ENCODE data around the gene CYP4F2.

DNA sequence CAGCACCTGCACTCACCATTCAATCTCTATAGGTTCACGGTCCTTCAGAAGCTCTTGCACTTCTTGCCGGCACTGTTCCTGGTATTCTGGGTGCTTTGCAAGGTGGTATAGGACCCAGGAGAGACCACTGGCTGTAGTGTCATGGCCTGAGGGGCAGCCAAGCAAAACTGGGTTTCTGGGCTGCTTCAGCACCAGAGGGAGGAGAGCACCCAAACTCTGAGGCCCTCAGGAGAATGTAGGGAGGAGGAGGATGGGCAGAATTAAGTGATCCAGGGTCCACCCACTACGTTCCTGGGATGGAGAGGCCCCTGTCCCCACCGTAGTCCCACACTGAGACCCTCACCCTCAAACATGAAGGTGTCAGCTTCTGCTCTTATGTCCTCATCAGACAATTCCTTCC, 24.1 kb upstream of the CYP4F2 start:
- TF ChIP-seq, protein P1, sequence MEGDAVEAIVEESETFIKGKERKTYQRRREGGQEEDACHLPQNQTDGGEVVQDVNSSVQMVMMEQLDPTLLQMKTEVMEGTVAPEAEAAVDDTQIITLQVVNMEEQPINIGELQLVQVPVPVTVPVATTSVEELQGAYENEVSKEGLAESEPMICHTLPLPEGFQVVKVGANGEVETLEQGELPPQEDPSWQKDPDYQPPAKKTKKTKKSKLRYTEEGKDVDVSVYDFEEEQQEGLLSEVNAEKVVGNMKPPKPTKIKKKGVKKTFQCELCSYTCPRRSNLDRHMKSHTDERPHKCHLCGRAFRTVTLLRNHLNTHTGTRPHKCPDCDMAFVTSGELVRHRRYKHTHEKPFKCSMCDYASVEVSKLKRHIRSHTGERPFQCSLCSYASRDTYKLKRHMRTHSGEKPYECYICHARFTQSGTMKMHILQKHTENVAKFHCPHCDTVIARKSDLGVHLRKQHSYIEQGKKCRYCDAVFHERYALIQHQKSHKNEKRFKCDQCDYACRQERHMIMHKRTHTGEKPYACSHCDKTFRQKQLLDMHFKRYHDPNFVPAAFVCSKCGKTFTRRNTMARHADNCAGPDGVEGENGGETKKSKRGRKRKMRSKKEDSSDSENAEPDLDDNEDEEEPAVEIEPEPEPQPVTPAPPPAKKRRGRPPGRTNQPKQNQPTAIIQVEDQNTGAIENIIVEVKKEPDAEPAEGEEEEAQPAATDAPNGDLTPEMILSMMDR (IDR thresholded peaks at IDR 0.05; ENCODE audit: poor library complexity, severe bottlenecking): no peak
- TF ChIP-seq RAD21 (conservative IDR thresholded peaks at IDR 0.05) (no peak), TAF1 (IDR thresholded peaks at IDR 0.05; ENCODE audit: low read depth) (no peak), EP300 (conservative IDR thresholded peaks at IDR 0.05; ENCODE audit: poor library complexity, severe bottlenecking) (no peak), POLR2AphosphoS5 (IDR thresholded peaks at IDR 0.05) (no peak), EZH2 (IDR thresholded peaks at IDR 0.05; ENCODE audit: borderline replicate concordance, insufficient read depth, low read length, poor library complexity, severe bottlenecking) (no peak), SMC3 (conservative IDR thresholded peaks at IDR 0.05; ENCODE audit: poor library complexity) (no peak)
- TF ChIP-seq, protein P2, sequence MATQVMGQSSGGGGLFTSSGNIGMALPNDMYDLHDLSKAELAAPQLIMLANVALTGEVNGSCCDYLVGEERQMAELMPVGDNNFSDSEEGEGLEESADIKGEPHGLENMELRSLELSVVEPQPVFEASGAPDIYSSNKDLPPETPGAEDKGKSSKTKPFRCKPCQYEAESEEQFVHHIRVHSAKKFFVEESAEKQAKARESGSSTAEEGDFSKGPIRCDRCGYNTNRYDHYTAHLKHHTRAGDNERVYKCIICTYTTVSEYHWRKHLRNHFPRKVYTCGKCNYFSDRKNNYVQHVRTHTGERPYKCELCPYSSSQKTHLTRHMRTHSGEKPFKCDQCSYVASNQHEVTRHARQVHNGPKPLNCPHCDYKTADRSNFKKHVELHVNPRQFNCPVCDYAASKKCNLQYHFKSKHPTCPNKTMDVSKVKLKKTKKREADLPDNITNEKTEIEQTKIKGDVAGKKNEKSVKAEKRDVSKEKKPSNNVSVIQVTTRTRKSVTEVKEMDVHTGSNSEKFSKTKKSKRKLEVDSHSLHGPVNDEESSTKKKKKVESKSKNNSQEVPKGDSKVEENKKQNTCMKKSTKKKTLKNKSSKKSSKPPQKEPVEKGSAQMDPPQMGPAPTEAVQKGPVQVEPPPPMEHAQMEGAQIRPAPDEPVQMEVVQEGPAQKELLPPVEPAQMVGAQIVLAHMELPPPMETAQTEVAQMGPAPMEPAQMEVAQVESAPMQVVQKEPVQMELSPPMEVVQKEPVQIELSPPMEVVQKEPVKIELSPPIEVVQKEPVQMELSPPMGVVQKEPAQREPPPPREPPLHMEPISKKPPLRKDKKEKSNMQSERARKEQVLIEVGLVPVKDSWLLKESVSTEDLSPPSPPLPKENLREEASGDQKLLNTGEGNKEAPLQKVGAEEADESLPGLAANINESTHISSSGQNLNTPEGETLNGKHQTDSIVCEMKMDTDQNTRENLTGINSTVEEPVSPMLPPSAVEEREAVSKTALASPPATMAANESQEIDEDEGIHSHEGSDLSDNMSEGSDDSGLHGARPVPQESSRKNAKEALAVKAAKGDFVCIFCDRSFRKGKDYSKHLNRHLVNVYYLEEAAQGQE (IDR thresholded peaks at IDR 0.05; ENCODE audit: borderline replicate concordance): no peak

All from neural cell (in vitro differentiated cells).